ENCODE results near the gene RGS13.

DNA sequence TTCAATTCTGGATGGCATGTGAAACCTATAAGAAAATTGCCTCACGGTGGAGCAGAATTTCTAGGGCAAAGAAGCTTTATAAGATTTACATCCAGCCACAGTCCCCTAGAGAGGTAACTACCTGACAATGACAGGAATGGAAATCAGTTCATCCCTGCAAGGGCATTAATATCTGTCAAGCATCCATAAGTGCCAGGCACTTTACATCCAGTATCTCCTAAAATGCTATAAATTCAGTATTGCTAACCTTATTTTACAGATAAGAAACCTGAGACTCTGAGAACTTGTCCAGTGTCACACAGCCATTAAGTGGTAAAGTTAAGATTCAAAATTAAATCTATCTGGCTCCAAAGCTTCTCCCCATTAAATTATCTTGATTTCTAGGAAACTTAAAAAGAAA lies 22.3 kb downstream of the RGS13 start:
- TF ChIP-seq, protein P1, sequence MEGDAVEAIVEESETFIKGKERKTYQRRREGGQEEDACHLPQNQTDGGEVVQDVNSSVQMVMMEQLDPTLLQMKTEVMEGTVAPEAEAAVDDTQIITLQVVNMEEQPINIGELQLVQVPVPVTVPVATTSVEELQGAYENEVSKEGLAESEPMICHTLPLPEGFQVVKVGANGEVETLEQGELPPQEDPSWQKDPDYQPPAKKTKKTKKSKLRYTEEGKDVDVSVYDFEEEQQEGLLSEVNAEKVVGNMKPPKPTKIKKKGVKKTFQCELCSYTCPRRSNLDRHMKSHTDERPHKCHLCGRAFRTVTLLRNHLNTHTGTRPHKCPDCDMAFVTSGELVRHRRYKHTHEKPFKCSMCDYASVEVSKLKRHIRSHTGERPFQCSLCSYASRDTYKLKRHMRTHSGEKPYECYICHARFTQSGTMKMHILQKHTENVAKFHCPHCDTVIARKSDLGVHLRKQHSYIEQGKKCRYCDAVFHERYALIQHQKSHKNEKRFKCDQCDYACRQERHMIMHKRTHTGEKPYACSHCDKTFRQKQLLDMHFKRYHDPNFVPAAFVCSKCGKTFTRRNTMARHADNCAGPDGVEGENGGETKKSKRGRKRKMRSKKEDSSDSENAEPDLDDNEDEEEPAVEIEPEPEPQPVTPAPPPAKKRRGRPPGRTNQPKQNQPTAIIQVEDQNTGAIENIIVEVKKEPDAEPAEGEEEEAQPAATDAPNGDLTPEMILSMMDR (IDR thresholded peaks at IDR 0.05 in 8 of 11, conservative IDR thresholded peaks at IDR 0.05 in 3 of 11), result no peak
- TF ChIP-seq POLR2A (IDR thresholded peaks at IDR 0.05) (no peak), POLR2AphosphoS5 (IDR thresholded peaks at IDR 0.05) (no peak)
